ENCODE results near the gene ZNF205. TPM values are rescaled to one million over a fixed set of nuclear protein-coding genes. Genes with fewer than 3 reads are reported as not detected.

Gene ZNF205
- total RNA-seq, 4 donors from 2014 or later = 9.7 to 13.9 (median 11.9) TPM

- Histone ChIP-seq H3K4me3 (peak overlapping the region; percentile 69 to 96 (median 83)), H3K27me3 (peaks cover 0 to 32% (median 0%) of the 10 kb centered on the region in 4 donors), H3K9me3 (no peaks in the 10 kb centered on the region), H3K27ac (peak overlapping the region; percentile 88 to 97 (median 88)), H3K36me3 (no peaks in the 10 kb centered on the region), H3K4me1 (peaks cover 11 to 33% (median 12%) of the 10 kb centered on the region in 3 donors)
- 0 to 9% methylated on average over 14 to 30 of the region's 70 CpGs for WGBS, 2 donors
- no peak for DNase-seq
- TF ChIP-seq POLR2A (IDR thresholded peaks at IDR 0.05) (peak in 2 of 4 donors; percentile 49 to 82), CTCF (IDR thresholded peaks at IDR 0.05) (no peak)
- intact Hi-C loops (cut with DNase I) = no loop called here
Observed at GRCh38 chr16:3158510-3159314, 46.3 kb downstream of the ZNF205 start.

- DNase-seq = no peak
- no peak for TF ChIP-seq CTCF (IDR thresholded peaks at IDR 0.05)
- no peak for TF ChIP-seq POLR2A (IDR thresholded peaks at IDR 0.05)
- intact Hi-C loops (cut with DNase I) = no loop called here
- WGBS, 2 donors = 84 to 90% methylated on average over 24 to 27 of the region's 36 CpGs
- Histone ChIP-seq H3K27ac (no peak overlapping the region), H3K4me3 (no peak overlapping the region), H3K36me3 (no peaks in the 10 kb centered on the region), H3K4me1 (peaks cover 17 to 52% (median 19%) of the 10 kb centered on the region in 3 donors), H3K9me3 (no peaks in the 10 kb centered on the region), H3K27me3 (peaks cover 0 to 46% (median 0%) of the 10 kb centered on the region in 4 donors)
Observed at GRCh38 chr16:3161235-3162018, 49.0 kb downstream of the ZNF205 start.

- DNase-seq = no peak
- Histone ChIP-seq H3K9me3 (no peaks in the 10 kb centered on the region), H3K27me3 (peaks cover 0 to 68% (median 5%) of the 10 kb centered on the region in 4 donors), H3K27ac (no peak overlapping the region), H3K36me3 (no peaks in the 10 kb centered on the region), H3K4me1 (peaks cover 19 to 56% (median 27%) of the 10 kb centered on the region in 3 donors), H3K4me3 (no peak overlapping the region)
- WGBS, 2 donors = 81 to 90% methylated on average over 13 to 29 of the region's 37 CpGs
- TF ChIP-seq CTCF (IDR thresholded peaks at IDR 0.05) (no peak), POLR2A (IDR thresholded peaks at IDR 0.05) (no peak)
- intact Hi-C loops (cut with DNase I) = no loop called here
Observed at GRCh38 chr16:3164121-3164991, 52.0 kb downstream of the ZNF205 start.

DNA sequence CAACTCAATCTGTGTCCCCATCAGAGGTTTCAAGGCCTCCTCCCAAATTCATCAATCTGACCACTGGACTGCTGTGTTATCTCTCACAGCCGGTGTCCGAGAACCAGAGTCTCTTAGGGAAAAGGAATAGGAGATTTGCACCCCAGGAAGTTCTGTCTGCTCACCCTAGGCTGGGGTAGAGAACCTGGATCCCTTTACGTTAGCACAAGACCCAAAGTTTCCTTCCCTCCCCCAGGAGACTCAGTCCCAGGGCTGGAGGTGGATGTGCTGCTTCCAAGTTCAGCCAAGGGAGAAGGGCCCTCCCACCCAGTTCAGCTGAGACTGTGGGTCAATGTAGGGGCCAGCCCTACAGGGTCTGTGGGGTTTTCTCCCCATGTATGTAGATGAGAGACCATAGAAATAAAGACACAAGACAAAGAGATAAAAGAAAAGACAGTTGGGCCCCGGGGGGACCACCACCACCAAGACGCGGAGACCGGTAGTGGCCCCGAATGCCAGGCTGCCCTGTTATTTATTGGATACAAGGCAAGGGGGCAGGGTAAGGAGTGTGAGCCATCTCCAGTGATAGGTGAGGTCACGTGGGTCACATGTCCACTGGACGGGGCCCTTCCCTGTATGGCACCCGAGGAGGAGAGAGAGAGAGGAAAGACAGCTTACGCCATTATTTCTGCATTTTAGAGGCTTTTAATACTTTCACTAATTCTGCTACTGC is 52.9 kb downstream of the ZNF205 start:
- no peak for TF ChIP-seq CTCF (IDR thresholded peaks at IDR 0.05)
- TF ChIP-seq POLR2A (IDR thresholded peaks at IDR 0.05) = no peak
- Histone ChIP-seq H3K36me3 (no peaks in the 10 kb centered on the region), H3K9me3 (no peaks in the 10 kb centered on the region), H3K27ac (peak overlapping the region in 3 of 4 donors; percentile 24 to 74 (median 68)), H3K27me3 (peaks cover 0 to 72% (median 10%) of the 10 kb centered on the region in 4 donors), H3K4me1 (peaks cover 14 to 53% (median 24%) of the 10 kb centered on the region in 3 donors), H3K4me3 (peak overlapping the region in 3 of 4 donors; percentile 10 to 57 (median 23))
- no peak for DNase-seq
- intact Hi-C loops (cut with DNase I) = no loop called here
- 73 to 88% methylated on average over 9 to 11 of the region's 12 CpGs for WGBS, 2 donors
